Measurements from ENCODE around the gene PPM1J.
"Not testable (repeated sequence)": the region's sequence is repeated elsewhere in the genome, so short reads cannot be mapped to it uniquely, and the experiment has no call there.

Gene PPM1J

DNA sequence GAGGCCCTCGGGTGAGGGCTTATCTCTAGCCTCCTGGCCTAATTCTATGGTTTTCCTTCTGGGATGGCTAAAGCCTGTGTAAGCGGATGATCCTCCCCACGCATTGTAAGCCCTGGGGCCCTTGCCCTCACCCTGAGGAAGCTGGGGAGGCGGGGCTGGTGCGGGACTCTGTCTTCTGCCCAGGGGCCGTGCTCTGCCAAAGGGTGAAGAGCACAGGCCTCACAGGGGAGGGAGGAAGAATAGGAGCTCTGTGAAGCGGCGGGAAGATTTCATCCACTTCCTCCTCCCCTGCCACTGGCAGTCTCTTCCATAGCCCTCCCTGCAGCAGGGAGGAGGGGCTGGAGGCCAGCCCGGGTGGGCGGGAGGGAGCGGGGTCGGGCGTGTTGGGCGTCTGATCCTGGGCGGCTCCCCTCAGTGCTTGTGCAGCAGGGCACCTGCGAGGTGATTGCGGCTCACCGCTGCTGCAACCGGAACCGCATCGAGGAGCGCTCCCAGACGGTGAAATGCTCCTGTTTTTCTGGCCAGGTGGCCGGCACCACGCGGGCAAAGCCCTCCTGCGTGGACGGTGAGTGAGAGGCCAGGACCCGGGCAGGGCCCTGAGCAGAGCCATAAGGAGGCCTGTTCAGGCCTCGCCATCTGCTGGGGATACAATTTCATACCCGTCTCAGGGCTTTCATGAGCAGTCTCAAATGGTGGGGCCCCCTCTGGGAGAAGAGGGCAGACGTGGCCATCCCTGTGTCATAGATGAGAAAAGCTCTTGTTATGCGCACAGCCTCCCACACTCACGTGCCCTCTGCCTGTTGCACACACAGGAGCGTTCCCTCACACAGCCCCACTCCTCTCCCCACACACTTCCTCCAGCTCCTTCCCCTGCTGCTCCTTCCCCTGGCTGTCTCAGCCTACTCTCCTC lies 7.7 kb upstream of the PPM1J start:
- no peak for DNase-seq (ENCODE audit: low read depth)
- TF ChIP-seq POLR2A (IDR thresholded peaks at IDR 0.05; ENCODE audit: extremely low read depth, insufficient read length) (no peak), MYC (IDR thresholded peaks at IDR 0.05; ENCODE audit: low read depth, low read length) (no peak)
- TF ChIP-seq, protein P1, sequence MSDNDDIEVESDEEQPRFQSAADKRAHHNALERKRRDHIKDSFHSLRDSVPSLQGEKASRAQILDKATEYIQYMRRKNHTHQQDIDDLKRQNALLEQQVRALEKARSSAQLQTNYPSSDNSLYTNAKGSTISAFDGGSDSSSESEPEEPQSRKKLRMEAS (IDR thresholded peaks at IDR 0.05; ENCODE audit: low read depth, low read length): no peak
- TF ChIP-seq, protein P2, sequence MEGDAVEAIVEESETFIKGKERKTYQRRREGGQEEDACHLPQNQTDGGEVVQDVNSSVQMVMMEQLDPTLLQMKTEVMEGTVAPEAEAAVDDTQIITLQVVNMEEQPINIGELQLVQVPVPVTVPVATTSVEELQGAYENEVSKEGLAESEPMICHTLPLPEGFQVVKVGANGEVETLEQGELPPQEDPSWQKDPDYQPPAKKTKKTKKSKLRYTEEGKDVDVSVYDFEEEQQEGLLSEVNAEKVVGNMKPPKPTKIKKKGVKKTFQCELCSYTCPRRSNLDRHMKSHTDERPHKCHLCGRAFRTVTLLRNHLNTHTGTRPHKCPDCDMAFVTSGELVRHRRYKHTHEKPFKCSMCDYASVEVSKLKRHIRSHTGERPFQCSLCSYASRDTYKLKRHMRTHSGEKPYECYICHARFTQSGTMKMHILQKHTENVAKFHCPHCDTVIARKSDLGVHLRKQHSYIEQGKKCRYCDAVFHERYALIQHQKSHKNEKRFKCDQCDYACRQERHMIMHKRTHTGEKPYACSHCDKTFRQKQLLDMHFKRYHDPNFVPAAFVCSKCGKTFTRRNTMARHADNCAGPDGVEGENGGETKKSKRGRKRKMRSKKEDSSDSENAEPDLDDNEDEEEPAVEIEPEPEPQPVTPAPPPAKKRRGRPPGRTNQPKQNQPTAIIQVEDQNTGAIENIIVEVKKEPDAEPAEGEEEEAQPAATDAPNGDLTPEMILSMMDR (IDR thresholded peaks at IDR 0.05; ENCODE audit: low read depth, low read length): no peak
- H3K4me3 ChIP-seq (ENCODE audit: low read depth, low read length): no peak overlapping the region

DNA sequence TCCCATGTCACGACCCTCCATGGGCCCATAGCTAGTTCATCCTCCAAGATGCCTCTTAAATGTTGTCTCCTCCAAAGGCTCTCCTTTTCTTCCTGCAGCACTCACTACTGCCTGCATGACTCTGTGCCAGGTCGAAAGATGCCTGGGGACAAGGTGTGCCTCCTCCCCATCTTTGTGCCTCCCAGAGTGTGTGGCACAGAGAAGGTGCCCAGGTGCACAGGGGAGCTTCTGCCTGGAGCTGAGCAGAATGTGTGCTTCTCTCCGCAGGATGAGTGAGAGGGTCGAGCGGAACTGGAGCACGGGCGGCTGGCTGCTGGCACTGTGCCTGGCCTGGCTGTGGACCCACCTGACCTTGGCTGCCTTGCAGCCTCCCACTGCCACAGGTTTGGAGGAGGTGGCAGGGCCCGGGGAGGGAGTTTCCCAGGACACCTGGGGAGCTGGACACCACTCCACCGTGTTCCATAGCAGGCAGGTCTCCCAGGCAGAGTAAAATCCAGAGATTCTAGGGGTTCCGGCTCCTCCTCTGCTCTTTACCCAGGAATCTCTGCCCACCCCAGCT lies 6.9 kb upstream of the PPM1J start:
- H3K4me3 ChIP-seq (ENCODE audit: low read depth, low read length): no peak overlapping the region
- DNase-seq (ENCODE audit: low read depth): no peak
- TF ChIP-seq POLR2A (IDR thresholded peaks at IDR 0.05; ENCODE audit: extremely low read depth, insufficient read length) (no peak), MYC (IDR thresholded peaks at IDR 0.05; ENCODE audit: low read depth, low read length) (no peak)
- TF ChIP-seq, protein P1 (IDR thresholded peaks at IDR 0.05; ENCODE audit: low read depth, low read length): no peak
- TF ChIP-seq, protein P2 (IDR thresholded peaks at IDR 0.05; ENCODE audit: low read depth, low read length): no peak

DNA sequence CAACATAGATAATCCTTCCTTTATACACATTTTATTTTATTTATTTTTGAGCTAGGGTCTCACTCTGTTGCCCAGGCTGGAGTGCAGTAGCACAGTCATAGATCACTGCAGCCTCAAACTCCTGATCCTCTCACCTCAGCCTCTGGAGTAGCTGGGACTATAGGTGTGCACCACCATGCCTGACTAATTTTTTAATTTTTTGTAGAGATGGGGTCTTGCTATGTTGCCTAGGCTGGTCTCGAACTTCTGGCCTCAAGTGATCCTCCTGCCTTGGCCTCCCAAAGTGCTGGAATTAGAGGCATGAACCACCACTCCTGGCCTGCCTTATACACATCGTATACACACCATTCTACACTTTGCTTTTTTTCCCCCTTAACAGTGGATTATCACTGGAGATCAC lies 6.2 kb upstream of the PPM1J start:
- DNase-seq (ENCODE audit: low read depth); H3K4me3 ChIP-seq (ENCODE audit: low read depth, low read length): not testable (repeated sequence)

DNA sequence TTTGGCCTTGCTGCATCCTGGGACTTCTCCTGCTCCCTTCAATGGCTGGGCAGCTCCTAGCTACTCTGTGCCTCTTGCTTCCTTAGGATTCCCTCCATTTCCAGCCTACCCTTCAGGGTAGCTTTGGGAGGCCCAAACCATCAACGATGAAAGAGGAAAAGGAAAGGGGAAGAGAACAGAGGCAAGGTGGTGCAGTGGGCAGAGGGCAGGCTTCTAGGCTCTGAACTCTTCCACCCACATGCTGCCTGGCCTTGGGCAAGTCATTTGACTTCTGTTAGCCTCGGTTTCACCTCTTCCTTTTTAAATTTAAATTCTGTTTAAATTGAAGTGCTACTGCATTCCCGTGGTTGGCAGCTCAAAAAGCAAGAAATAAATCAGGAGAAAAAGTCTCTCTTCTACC lies 5.7 kb upstream of the PPM1J start:
- DNase-seq (ENCODE audit: low read depth): no peak
- H3K4me3 ChIP-seq (ENCODE audit: low read depth, low read length): no peak overlapping the region
- TF ChIP-seq, protein P2 (IDR thresholded peaks at IDR 0.05; ENCODE audit: low read depth, low read length): no peak
- TF ChIP-seq, protein P1 (IDR thresholded peaks at IDR 0.05; ENCODE audit: low read depth, low read length): no peak
- TF ChIP-seq POLR2A (IDR thresholded peaks at IDR 0.05; ENCODE audit: extremely low read depth, insufficient read length) (no peak), MYC (IDR thresholded peaks at IDR 0.05; ENCODE audit: low read depth, low read length) (no peak)

DNA sequence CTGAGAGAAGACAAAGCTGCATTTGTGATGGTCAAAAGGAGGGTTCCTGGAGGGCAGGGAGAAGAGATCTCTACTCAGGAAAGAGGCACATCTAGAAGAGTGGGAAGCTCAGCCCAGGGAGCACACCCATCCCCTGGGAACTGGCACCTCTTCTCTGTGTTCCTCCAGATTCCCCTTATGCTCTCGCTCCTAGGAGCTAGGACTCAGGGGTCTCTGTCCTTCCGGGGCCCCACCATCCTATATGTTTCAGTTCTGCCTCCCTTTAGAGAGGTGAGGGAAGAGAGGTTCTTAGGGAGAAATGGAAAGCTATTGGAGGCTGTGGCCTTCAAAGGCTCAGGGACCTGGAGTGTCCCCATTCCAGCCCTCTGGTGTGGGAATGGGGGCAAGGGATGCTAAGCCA lies 4.6 kb upstream of the PPM1J start:
- no peak overlapping the region for H3K4me3 ChIP-seq (ENCODE audit: low read depth, low read length)
- TF ChIP-seq, protein P2 (IDR thresholded peaks at IDR 0.05; ENCODE audit: low read depth, low read length): no peak
- TF ChIP-seq MYC (IDR thresholded peaks at IDR 0.05; ENCODE audit: low read depth, low read length): no peak
- TF ChIP-seq POLR2A (IDR thresholded peaks at IDR 0.05; ENCODE audit: extremely low read depth, insufficient read length): no peak
- TF ChIP-seq, protein P1 (IDR thresholded peaks at IDR 0.05; ENCODE audit: low read depth, low read length): no peak
- DNase-seq (ENCODE audit: low read depth): no peak

DNA sequence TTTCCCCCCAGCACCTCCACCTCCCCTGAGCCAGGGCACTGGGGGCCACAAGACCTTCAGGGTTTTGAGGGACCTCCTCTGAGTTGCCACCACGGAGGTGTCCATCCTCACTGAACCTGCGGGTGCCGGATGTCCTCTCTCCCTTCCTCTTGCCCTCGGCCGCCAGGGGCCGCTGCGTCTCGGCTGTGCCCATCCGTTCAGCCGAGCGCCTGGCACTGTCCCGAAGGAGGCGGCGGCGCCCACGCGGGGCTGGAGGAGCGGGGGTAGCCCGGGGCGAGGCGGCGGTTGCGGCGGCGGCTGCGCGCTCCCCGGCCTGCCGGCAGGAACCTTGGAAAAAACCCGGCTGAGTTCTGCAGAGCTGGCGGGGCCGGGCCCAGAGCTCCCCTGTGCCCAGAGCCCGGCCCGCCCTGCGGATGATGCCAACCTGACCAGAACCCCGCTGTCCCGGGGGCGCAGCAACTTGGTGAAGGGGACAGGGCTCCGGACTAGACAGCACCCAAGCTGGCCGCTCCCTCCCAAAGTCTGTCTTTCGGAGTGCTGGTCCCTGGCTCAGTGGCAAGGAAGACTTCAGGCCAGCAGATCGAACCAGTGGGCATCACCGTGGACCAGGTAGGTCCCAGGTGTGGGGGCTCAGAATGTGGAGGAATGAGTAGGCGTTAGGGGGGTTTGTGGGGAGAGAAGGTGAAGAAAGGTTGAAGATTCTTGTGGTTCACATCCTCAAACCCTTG lies 3.7 kb upstream of the PPM1J start:
- DNase-seq (ENCODE audit: low read depth): peak; percentile 70
- TF ChIP-seq, protein P2 (IDR thresholded peaks at IDR 0.05; ENCODE audit: low read depth, low read length): peak; percentile 76
- no peak for TF ChIP-seq MYC (IDR thresholded peaks at IDR 0.05; ENCODE audit: low read depth, low read length)
- no peak overlapping the region for H3K4me3 ChIP-seq (ENCODE audit: low read depth, low read length)

Data from NB4 (cell line).